SK-N-SH (cell line): ENCODE results near the gene HBG2. TPM values are rescaled to one million over a fixed set of nuclear protein-coding genes. Genes with fewer than 3 reads are reported as not detected.
"Not testable (repeated sequence)": the region's sequence is repeated elsewhere in the genome, so short reads cannot be mapped to it uniquely, and the experiment has no call there.

Experiments
- CTCF ChIA-PET: fragments of 300-600, 350-600 bp; formaldehyde crosslinking; extraction: SDS; loops from one replicate; lab custom pipeline; 2021; lab: Yijun Ruan, JAX
- POLR2A ChIA-PET: fragments of 350-600 bp; sonication (Branson Sonifier 250); formaldehyde crosslinking; extraction: SDS; loops from one replicate; lab custom pipeline; 2020; ENCODE audit warnings: antibody characterized with exemption, inconsistent platforms; lab: Yijun Ruan, JAX
- DNase-seq: peaks from one replicate; pipeline ENCODE4 v3.0.0; 2012
- H2AFZ ChIP-seq: fragments of 200-600 bp; sonication (generic); 2 replicates; pipeline ENCODE4 v1.8.1; 2016; ENCODE audit warnings: antibody characterized with exemption, mild to moderate bottlenecking, low read depth
- H3F3A ChIP-seq: fragments of 200-600 bp; sonication (generic); replicated peaks from 2 replicates; pipeline ENCODE3; 2016; ENCODE audit warnings: antibody characterized with exemption, mild to moderate bottlenecking; ENCODE audit not compliant: insufficient read depth
- H3K27ac ChIP-seq, 2 experiments: fragments of 200-500 bp in 1 of 2; fragments of 200-600 bp in 1 of 2; sonication (Bioruptor generic) in 1 of 2; sonication (generic), shearing (Covaris generic) in 1 of 2; 2 replicates each; pipeline versions ENCODE4 v1.5.1 to v1.6.1; 2014 to 2016; ENCODE audit warnings: low read depth in 2 of 2, inconsistent platforms in 1 of 2, low read length in 1 of 2, mild to moderate bottlenecking in 1 of 2, mixed read lengths in 1 of 2
- H3K27me3 ChIP-seq: fragments of 200-600 bp; sonication (generic), shearing (Covaris generic); 2 replicates; pipeline ENCODE4 v1.6.1; 2016; ENCODE audit warnings: mixed run types; ENCODE audit not compliant: insufficient read depth
- H3K36me3 ChIP-seq, 2 experiments: fragments of 200-500 bp in 1 of 2; fragments of 200-600 bp in 1 of 2; sonication (Bioruptor generic) in 1 of 2; sonication (generic) in 1 of 2; replicated peaks in 1 of 2; 2 replicates each; pipeline versions ENCODE3 to v1.5.1; 2014 to 2016; ENCODE audit warnings: low read length in 1 of 2, mild to moderate bottlenecking in 1 of 2; ENCODE audit not compliant: insufficient read depth in 2 of 2, control insufficient read depth in 1 of 2
- H3K4me1 ChIP-seq, 2 experiments: fragments of 200-500 bp in 1 of 2; fragments of 200-600 bp in 1 of 2; sonication (Bioruptor generic) in 1 of 2; sonication (generic), shearing (Covaris generic) in 1 of 2; 2 replicates each; pipeline versions ENCODE4 v1.5.1 to v1.6.1; 2014 to 2016; ENCODE audit warnings: low read depth in 1 of 2, low read length in 1 of 2, mixed run types in 1 of 2; ENCODE audit not compliant: insufficient read depth in 2 of 2, control insufficient read depth in 1 of 2
- H3K4me2 ChIP-seq: fragments of 200-600 bp; sonication (generic), shearing (Covaris generic); 2 replicates; pipeline ENCODE4 v1.6.1; 2017; ENCODE audit warnings: mixed run types
- H3K4me3 ChIP-seq, 2 experiments: fragments of 200-500 bp in 1 of 2; fragments of 200-600 bp in 1 of 2; sonication (Bioruptor generic) in 1 of 2; sonication (generic), shearing (Covaris generic) in 1 of 2; 2 replicates each; pipeline versions ENCODE4 v1.5.1 to v1.8.1; 2014 to 2016; ENCODE audit warnings: low read depth in 2 of 2, inconsistent platforms in 1 of 2, low read length in 1 of 2, mild to moderate bottlenecking in 1 of 2, mixed read lengths in 1 of 2, moderate library complexity in 1 of 2
- H3K79me2 ChIP-seq: fragments of 200-600 bp; sonication (generic); 2 replicates; pipeline ENCODE4 v1.8.1; 2017; ENCODE audit warnings: mild to moderate bottlenecking; ENCODE audit not compliant: insufficient read depth
- H3K9ac ChIP-seq: fragments of 200-600 bp; sonication (generic); 2 replicates; pipeline ENCODE4 v1.6.1; 2017; ENCODE audit warnings: mixed run types
- H3K9me2 ChIP-seq: fragments of 200-600 bp; sonication (generic); 2 replicates; pipeline ENCODE4 v1.6.1; 2017; ENCODE audit warnings: mixed run types
- H3K9me3 ChIP-seq: fragments of 200-600 bp; sonication (generic); 2 replicates; pipeline ENCODE4 v1.6.1; 2017; ENCODE audit warnings: mixed run types, mild to moderate bottlenecking, moderate library complexity
- H4K20me1 ChIP-seq: fragments of 200-600 bp; sonication (generic); 2 replicates; pipeline ENCODE4 v1.6.1; 2017; ENCODE audit warnings: mild to moderate bottlenecking, mixed run types; ENCODE audit not compliant: insufficient read depth
- FOXM1 ChIP-seq: IDR thresholded peaks from 2 replicates; pipeline ENCODE4 v1.4.0; 2012; ENCODE audit warnings: low read depth, mild to moderate bottlenecking
- GATA2 ChIP-seq: sonication (generic); formaldehyde crosslinking; IDR thresholded peaks from 2 replicates; pipeline ENCODE4 v1.5.0; 2020; ENCODE audit warnings: mild to moderate bottlenecking, missing genetic modification reagents
- JUND ChIP-seq: IDR thresholded peaks from 2 replicates; pipeline ENCODE4 v1.4.0; 2012
- MXI1 ChIP-seq: IDR thresholded peaks from 2 replicates; pipeline ENCODE4 v1.6.1; 2012; ENCODE audit warnings: mild to moderate bottlenecking, low read depth, low read length, improper control_type of control experiment
- NRF1 ChIP-seq: IDR thresholded peaks from 2 replicates; pipeline ENCODE4 v1.6.1; 2012; ENCODE audit warnings: low read depth, mild to moderate bottlenecking, low read length
- POLR2AphosphoS5 ChIP-seq: IDR thresholded peaks from 2 replicates; pipeline ENCODE4 v1.6.1; 2012; ENCODE audit warnings: low read depth, low read length
- TCF12 ChIP-seq: IDR thresholded peaks from 2 replicates; pipeline ENCODE4 v1.4.0; 2012
- WGBS: methylation state at CpG from one replicate; pipeline ENCODE4 v1.1.6; 2017; ENCODE audit warnings: low lambda C conversion rate; 5-methylcytosine and 5-hydroxymethylcytosine counted together
- polyA plus RNA-seq, 3 experiments: library from polyadenylated mRNA; depleted of rRNA; stranded (reverse); fragments of >200 nt; gene quantifications; 2 replicates each; pipeline ENCODE4 v1.2.3, GENCODE V29; 2012
- TF ChIP-seq, protein P1 (sequence below): IDR thresholded peaks from 2 replicates; pipeline ENCODE4 v1.4.0; 2012; ENCODE audit warnings: low read depth, borderline replicate concordance
- TF ChIP-seq, protein P2 (sequence below): IDR thresholded peaks from 2 replicates; pipeline ENCODE4 v1.6.1; 2012; ENCODE audit warnings: mild to moderate bottlenecking, low read depth, low read length, moderate library complexity

Gene HBG2
- polyA plus RNA-seq, 1 of the 3 experiments (the other 2 are of a cell fraction) = 0.33 TPM

DNA sequence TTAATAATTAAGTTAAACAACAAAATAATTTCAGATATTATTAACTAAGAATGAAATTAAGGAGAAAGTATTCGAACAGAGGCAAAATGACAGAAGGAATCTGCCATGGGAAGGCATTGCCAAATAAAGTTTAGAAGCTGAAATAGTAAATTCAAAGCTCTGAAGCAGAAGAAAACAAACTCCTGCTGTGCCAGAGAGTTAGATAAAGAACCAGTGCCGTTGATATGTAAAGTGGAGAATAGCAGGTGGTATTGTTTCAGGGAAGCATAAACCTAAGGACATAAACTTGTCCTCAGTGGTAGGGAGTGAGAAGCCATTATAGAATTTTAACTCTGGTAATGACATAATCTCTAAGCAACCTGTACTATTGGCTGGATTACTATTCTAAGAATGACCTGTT lies 2.7 kb upstream of the HBG2 start:
- no peak overlapping the region for H3K4me3 ChIP-seq
- WGBS = 1% methylated on average over 2 of the region's 2 CpGs
- H3K27me3 ChIP-seq = no peaks in the 10 kb centered on the region; the same call in 1 of the 2 replicates
- H3K9me2 ChIP-seq = no peaks in the 10 kb centered on the region
- POLR2A ChIA-PET = no interaction called here
- H3K27ac ChIP-seq = no peak overlapping the region
- H2AFZ ChIP-seq = no peak overlapping the region
- H3K9me3 ChIP-seq = no peaks in the 10 kb centered on the region
- H3F3A ChIP-seq = no peaks in the 10 kb centered on the region
- no peaks in the 10 kb centered on the region for H3K4me1 ChIP-seq
- TF ChIP-seq JUND (no peak), GATA2 (CRISPR knock-in tag) (no peak), NRF1 (no peak), TCF12 (no peak), POLR2AphosphoS5 (no peak)
- TF ChIP-seq, protein P1, sequence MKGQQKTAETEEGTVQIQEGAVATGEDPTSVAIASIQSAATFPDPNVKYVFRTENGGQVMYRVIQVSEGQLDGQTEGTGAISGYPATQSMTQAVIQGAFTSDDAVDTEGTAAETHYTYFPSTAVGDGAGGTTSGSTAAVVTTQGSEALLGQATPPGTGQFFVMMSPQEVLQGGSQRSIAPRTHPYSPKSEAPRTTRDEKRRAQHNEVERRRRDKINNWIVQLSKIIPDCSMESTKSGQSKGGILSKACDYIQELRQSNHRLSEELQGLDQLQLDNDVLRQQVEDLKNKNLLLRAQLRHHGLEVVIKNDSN = no peak
- H4K20me1 ChIP-seq = no peaks in the 10 kb centered on the region
- H3K79me2 ChIP-seq = no peaks in the 10 kb centered on the region
- CTCF ChIA-PET = no interaction called here
- DNase-seq = no peak
- H3K4me2 ChIP-seq = no peak overlapping the region
- no peaks in the 10 kb centered on the region for H3K36me3 ChIP-seq
- no peak overlapping the region for H3K9ac ChIP-seq

DNA sequence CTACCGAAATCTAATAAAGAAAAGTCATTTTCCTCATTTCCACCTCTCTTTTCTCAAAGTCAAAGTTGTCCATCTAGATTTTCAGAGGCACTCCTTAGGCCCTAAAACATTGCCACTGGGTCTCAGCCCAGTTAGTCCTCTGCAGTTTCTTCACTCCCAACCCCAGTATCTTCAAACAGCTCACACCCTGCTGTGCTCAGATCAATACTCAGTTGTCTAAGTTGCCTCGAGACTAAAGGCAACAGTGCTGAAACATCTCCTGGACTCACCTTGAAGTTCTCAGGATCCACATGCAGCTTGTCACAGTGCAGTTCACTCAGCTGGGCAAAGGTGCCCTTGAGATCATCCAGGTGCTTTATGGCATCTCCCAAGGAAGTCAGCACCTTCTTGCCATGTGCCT lies 558 bp downstream of the HBG2 start:
- 4% methylated on average over 2 of the region's 2 CpGs for WGBS

DNA sequence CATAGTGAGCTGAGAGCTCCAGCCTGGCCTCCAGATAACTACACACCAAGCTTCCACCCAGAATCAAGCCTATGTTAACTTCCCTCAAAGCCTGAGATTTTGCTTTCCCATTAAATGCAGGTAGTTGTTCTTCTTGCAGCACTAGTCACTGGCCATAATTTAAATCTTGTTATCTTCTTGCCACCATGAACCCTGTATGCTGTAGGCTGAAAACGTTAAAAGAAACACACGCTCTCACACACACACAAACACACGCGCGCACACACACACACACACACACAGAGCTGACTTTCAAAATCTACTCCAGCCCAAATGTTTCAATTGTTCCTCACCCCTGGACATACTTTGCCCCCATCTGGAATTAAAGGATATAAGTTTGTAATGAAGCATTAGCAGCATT lies 1.1 kb downstream of the HBG2 start:
- H3K9me3 ChIP-seq, POLR2A ChIA-PET, H2AFZ ChIP-seq, H4K20me1 ChIP-seq, H3K4me2 ChIP-seq, H3K4me3 ChIP-seq, H3K9ac ChIP-seq, H3K27me3 ChIP-seq, H3K9me2 ChIP-seq, H3K27ac ChIP-seq, DNase-seq, H3F3A ChIP-seq, H3K4me1 ChIP-seq, H3K36me3 ChIP-seq, H3K79me2 ChIP-seq, CTCF ChIA-PET: not testable (repeated sequence)
- 18% methylated on average over 5 of the region's 5 CpGs for WGBS

More for the DNA sequence above, 558 bp downstream of the HBG2 start:
- H3K9ac ChIP-seq, H3K36me3 ChIP-seq, H3K27me3 ChIP-seq, DNase-seq, CTCF ChIA-PET, H2AFZ ChIP-seq, H3K4me2 ChIP-seq, H3K9me3 ChIP-seq, H3K4me3 ChIP-seq, POLR2A ChIA-PET, H3K4me1 ChIP-seq, H3K79me2 ChIP-seq, H3F3A ChIP-seq, H3K27ac ChIP-seq, H4K20me1 ChIP-seq, H3K9me2 ChIP-seq: not testable (repeated sequence)

DNA sequence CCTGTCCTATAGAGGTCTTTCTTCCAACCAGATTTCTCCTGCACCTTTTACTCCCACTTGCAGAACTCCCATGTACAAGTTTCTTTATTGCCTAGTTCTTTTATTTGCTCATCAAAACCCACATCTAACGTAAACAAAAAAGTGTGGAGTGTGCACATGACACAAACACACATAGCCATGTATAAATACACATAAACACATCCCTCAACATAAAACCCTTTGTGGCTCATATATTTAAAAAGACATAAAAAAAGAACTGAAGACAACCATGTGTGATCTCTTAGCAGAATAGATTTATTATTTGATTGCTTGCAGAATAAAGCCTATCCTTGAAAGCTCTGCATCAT lies 1.7 kb downstream of the HBG2 start:
- POLR2A ChIA-PET = no interaction called here
- Histone ChIP-seq H3K4me3 (no peak overlapping the region), H3K9ac (no peak overlapping the region), H3K4me2 (no peak overlapping the region), H3K9me3 (no peaks in the 10 kb centered on the region), H2AFZ (no peak overlapping the region), H4K20me1 (no peaks in the 10 kb centered on the region), H3K4me1 (no peaks in the 10 kb centered on the region), H3K79me2 (no peaks in the 10 kb centered on the region), H3F3A (no peaks in the 10 kb centered on the region), H3K27me3 (no peaks in the 10 kb centered on the region; the same call in 1 of the 2 replicates), H3K27ac (no peak overlapping the region), H3K36me3 (no peaks in the 10 kb centered on the region), H3K9me2 (no peaks in the 10 kb centered on the region)
- CTCF ChIA-PET = interaction anchor here (0.6 kb wide), 1 partner anchor 286 kb away, joined by 3 read pairs; no protein-coding TSS in a partner anchor
- no peak for DNase-seq
- no peak for TF ChIP-seq MXI1
- TF ChIP-seq, protein P2, sequence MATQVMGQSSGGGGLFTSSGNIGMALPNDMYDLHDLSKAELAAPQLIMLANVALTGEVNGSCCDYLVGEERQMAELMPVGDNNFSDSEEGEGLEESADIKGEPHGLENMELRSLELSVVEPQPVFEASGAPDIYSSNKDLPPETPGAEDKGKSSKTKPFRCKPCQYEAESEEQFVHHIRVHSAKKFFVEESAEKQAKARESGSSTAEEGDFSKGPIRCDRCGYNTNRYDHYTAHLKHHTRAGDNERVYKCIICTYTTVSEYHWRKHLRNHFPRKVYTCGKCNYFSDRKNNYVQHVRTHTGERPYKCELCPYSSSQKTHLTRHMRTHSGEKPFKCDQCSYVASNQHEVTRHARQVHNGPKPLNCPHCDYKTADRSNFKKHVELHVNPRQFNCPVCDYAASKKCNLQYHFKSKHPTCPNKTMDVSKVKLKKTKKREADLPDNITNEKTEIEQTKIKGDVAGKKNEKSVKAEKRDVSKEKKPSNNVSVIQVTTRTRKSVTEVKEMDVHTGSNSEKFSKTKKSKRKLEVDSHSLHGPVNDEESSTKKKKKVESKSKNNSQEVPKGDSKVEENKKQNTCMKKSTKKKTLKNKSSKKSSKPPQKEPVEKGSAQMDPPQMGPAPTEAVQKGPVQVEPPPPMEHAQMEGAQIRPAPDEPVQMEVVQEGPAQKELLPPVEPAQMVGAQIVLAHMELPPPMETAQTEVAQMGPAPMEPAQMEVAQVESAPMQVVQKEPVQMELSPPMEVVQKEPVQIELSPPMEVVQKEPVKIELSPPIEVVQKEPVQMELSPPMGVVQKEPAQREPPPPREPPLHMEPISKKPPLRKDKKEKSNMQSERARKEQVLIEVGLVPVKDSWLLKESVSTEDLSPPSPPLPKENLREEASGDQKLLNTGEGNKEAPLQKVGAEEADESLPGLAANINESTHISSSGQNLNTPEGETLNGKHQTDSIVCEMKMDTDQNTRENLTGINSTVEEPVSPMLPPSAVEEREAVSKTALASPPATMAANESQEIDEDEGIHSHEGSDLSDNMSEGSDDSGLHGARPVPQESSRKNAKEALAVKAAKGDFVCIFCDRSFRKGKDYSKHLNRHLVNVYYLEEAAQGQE = no peak
- no peak for TF ChIP-seq FOXM1
- WGBS = 3% methylated on average over 1 of the region's 1 CpG
